ENCODE results near the gene CCDC183.
A peak's percentile ranks its signal among the peaks of the same experiment; 100 is the strongest.
"Not testable (repeated sequence)": the region's sequence is repeated elsewhere in the genome, so short reads cannot be mapped to it uniquely, and the experiment has no call there.

Gene CCDC183

DNA sequence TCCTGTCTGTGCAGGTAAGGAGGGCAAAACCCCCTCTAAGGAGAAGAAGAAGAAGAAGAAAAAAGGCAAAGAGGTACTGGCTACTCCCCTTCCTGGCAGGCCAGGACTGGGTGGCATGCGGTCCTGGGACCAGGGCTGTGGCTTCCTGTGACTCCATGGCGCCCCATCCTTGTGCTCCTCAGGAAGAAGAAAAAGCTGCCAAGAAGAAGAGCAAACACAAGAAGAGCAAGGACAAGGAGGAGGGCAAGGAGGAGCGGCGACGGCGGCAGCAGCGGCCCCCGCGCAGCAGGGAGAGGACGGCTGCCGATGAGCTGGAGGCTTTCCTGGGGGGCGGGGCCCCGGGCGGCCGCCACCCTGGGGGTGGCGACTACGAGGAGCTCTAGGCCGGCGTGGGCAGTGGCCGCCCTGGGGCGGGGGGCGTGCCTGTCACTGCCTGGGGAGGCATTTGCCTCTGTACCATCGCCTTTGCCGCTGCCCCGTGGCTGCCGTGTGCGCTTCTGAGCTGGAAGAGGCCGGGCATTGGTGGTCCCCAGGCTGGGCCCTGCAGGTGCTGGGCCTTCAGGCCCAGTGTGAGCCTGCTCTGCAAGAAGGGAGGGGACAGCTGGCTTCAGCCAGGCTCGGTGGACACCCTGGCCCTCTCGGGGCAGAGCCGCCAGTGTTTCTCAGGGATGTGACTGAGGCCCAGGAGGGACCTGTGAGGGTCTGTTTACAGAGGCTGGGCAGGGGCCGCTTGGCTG is 44.2 kb downstream of the CCDC183 start:
- no peak for DNase-seq

DNA sequence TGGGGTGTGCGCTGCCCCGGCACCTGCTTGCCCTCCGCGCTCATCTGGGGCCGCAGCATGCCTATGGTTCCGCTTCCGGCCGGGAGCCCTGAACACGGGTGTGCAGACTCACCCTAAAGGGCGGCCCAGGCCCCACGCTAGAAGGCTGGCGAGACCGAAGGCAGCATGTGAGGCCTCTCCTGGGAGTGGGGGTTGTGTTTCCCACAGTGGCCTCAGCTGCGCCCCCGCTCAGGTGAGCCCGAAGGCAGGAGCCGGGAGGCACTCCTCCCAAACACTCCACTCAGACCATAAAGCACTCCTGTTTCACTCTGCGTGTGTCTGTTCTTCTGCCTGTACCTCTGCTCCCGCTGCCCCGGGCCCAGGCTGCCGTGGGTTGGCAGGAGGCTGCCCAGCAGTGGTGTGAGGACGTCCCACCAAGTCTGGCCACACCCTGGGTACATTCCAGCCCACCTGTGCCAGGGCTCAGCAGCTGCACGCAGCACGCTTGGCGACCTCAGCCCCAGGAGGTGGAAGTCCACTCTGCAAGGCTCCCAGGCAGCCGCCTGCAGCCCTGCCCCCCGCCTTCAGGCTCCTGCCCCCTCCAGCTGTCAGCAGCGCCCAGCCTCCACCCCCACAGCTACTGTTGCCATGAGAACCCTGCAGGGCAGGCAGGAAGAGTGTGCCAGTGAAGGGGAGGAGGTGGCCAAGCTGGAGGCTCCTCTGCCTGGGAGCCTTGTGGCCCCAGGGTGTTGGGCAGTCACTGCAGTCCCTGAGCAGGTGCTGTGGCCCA is 44.9 kb downstream of the CCDC183 start:
- no peak for DNase-seq

DNA sequence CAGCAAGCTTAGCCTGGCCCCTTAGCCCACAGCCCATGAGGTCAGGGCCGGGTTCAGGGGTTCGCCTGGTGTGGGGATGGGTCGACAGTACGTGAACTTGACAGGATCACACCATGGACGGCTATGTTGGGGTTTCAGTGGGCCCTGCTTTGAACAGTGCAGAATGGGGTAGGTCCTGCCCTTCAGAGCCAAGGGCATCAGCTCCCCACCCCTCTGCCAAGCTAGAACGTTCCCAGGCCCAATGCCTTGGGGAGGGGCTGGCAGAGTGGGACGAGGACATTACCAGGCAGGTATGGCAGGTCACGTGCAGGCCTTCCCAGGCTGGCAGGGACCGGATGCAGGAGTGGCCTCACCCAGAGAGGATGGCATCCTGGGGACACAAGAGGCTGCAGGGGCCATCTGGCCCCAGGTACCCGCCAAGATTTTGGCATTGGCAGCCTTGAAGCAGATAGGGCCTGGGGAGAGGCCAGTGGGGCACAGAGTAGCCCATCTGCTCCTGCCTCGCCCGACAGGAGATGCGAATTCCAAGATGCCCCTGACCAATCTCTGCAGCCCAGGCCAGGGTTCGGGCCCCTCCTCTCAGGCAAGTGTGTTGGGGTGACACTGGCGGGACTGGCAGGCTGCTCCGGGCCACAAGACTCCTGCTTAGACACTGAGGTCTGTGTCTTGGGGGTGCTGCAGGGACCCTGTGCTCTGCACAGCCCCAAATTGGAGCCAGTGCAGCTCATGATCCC is 45.7 kb downstream of the CCDC183 start:
- DNase-seq = not testable (repeated sequence)

DNA sequence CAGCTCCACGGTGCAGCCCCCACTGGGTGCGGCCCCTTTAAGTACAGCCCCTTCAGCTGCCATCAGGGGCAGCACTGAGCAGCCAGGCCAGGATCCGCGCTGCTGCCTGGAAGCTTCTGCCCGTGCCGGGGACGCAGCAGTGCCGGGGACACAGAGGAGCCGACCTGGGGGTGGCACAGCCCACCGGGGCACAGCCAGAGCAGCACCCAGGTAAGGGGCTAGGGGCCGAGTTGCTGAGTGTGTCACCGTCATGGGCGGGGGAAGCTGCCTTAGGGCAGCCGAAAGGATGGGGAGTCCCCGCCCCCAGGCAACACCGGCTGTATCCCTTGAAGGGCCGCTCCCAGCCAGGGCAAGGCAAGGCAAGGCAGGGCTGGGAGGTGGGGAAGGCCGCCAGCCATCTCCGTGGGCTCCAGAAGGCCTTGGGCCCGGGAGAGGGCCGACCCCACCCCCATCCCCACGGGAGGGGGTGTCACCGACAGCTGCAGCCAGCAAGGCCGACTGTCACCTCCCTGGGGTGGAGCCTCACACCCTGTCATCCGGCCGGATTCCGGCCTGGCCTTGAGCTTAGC is 46.3 kb downstream of the CCDC183 start, which contains the start of gene AJM1:
AJM1 (plus strand) TSS at position 99 of the 569 bp plus-strand sequence. CDS start 1,937 bp downstream, outside the sequence.
- DNase-seq = peak; percentile 82 to 84

DNA sequence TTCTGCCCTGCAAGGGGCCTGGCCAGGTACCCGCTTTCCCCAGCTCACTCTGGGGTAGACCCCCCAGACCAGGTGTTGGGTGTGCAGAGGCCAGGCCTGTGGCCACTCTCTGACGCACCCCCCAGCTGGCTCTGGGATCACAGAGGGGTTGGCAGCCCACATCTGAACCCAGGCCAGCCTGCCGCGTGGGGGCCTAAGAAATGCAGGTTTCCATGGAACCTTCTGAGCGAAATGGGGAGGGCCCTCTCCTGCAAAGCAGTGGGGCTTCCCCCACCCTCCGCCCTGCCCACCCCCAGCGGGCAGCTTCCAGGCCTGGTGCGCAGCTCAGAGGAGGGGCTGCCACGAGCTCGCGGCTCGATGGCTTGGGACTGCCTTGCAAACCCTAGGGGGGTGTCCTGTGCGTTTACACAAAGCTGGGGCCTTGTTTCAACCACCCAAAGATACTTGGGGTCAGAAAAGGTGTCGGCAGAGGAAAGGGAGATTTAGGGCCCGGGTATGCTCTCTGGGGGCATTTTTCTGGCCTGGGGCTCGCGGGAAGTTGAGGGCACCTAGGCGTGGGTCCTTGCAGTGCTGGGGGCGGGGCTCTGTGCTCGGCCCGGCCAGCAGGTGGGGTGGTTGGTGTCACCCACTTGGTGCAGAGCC is 47.1 kb downstream of the CCDC183 start:
- DNase-seq = not testable (repeated sequence)

DNA sequence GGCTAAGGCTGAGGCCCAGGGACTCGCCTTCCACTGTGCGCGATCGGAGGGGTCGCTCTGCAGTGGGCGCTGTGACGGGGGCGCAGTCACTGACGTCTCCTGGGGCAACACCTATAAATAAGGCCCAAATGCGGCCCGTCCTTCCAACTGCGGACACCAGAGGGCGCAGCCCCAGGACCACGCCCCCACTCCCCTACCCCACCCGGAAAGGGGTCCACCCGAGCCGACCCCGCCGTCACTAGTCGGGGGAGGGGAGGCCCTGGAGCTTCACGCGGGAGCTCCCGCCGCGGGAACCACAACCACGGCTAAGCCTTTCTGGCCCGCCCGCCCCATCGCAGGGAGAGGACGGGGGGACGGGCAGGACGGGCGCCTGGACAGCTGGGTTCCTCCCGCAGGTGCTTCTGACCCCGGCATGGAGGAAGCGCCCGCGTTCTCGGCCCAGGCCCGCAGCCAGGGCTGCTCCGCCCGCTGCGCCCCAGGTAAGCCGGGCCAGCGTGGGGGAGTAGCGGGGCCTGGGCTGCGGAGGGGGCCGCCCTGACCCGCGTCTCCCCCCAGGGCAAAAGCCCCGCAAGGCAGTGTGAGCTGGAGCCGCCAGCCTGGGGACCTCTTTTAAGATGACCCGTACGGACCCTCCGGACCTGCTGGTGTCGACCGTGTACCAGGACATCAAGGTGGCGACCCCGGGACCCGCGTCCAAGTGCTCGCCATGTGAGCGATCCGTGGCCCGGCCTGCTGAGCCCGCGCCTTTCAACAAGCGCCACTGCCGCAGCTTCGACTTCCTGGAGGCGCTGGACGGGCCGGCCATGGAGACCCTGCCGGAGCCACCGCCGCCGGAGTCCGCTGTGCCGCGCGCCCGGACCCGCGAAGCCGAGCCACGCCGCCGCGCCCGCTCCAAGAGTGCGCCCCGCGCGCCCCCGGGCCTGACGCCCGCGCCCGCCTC is 47.9 kb downstream of the CCDC183 start:
- DNase-seq = peak; percentile 72 to 76

DNA sequence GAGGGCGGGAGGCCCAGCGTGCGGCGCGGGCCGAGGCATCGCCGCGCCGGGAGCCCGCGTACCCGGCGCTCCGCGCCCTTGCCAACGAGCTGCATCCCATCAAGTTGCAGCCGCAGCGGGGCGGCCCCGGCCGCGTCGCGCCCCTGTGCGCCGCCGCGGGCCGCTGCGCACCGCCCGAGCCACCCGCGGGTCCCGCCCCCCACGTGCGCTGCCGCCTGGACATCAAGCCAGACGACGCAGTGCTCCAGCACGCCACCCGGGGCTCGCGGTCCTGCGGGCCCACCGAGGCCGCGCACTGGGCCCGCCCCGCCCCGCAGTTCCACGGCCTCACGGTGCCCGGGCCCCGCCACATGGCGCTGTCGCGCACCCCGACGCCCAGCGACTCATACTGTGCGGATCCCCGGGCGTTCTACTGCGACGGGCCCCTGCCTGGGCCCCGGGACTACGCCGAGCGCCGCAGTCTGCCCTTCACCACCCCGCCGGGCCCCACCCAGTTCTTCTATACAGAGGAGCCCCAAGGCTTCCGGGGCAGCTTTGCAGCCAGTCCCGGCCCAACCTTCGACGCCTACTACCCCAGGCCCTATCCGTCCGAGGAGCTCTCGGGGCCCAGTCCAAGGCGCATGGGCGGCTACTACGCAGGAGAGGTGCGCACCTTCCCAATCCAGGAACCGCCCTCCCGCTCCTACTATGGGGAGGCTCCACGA is 48.8 kb downstream of the CCDC183 start:
- DNase-seq = no peak

DNA sequence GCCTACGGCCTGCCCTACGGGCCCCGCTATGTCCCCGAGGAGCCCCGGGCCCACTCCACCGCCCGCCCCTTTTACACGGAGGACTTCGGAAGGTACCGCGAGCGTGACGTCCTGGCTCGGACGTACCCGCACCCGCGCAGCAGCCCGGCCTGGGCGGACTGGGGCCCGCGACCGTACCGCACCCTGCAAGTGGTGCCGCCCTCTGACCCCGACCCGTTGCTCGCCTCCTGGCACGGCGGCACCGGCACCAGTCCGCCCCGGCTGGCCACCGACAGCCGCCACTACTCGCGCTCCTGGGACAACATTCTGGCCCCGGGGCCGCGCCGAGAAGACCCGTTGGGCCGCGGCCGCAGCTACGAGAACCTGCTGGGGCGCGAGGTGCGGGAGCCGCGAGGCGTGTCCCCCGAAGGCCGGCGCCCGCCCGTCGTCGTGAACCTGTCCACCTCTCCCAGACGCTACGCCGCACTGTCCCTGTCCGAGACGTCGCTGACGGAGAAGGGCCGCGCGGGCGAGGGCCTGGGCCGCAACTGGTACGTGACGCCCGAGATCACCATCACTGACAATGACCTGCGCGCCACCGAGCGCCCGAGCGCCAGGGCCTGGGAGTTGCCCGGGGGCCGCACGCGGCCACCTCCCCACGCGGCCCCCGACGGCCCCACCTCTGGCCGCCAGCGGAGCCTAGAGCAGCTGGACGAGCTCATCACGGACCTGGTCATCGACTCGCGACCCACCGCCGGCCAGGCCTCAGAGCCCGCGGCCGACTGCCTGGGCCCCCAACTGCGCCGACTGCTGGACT is 49.5 kb downstream of the CCDC183 start:
- no peak for DNase-seq

DNA sequence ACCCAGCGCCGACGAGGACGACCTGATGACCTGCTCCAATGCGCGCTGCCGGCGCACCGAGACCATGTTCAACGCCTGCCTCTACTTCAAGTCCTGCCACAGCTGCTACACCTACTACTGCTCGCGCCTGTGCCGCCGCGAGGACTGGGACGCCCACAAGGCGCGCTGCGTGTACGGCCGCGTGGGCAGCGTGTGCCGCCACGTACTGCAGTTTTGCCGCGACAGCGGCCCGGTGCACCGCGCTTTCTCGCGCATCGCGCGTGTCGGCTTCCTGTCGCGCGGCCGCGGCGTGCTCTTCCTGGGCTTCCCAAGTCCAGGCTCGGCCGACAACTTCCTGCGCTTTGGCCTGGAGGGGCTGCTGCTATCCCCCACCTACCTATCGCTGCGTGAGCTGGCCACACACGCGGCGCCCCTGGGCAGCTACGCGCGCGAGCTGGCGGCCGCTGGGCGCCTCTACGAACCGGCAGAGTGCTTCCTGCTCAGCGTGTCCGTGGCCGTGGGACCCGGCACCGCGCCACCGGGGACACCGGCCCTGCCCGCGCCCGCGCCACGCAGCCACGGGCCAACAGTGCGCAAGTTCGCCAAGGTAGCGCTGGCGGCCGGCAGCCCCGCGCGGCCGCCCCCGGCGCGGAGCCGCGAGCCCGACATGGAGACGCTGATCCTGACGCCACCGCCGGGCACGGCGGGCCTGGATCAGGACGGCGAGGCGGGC is 50.4 kb downstream of the CCDC183 start:
- no peak for DNase-seq

DNA sequence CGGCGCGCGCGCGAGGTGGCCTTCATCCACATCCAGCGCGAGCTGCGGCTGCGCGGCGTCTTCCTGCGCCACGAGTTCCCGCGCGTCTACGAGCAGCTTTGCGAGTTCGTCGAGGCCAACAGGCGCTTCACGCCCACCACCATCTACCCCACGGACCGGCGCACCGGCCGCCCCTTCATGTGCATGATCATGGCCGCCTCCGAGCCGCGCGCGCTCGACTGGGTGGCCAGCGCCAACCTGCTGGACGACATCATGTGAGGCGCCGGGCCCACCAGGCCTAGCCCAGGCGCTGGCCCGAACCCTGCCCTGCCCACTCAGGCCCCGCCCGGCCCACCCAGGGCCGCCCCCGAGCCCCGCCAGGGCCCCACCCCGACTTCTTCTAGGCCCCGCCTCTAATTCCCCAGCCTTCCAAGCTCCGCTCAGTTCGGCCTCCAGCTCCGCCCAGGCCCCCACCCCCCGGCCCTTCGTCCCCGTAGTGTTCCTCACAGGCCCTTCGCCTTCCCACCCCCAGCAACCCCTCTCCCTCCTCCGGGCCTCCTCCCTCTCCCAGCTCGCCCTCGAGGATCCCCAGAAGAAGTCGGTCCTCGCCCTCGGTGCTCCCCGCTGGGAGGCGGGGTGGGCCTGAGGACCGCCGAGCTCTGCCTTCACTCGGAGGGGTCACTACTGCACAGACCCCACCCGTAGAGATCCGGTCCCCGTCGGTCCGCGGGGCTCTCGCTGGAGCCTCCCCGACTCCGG is 51.1 kb downstream of the CCDC183 start:
- no peak for DNase-seq

DNA sequence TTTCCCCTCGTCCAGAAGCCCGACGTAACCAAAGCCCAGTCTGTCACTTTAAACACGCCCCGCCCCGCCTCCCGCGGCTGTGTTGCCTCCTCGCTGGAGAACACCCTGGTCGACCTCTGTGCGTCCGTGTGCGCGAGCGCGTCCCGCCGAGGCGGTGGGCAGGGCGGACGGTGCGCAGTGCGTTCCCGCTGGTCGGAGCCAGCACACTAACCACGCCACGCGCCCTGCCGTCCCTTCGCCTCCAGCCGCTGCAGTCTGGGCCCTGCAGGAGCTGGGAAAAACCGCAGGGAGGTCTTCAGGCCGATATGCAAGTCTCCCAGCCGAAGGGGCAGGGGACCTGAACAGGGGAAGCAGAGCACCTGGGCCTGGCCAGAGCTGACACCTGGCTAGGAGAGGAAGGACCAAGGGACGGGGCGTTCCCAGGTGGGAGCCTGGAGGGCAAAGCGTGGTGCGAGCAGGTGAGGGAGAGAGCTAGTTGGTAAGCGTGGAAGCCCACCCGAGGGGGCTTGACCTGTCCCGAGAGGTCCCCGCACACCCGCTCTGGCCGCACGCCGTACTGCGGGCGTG is 51.8 kb downstream of the CCDC183 start:
- peak; percentile 83 to 88 for DNase-seq

DNA sequence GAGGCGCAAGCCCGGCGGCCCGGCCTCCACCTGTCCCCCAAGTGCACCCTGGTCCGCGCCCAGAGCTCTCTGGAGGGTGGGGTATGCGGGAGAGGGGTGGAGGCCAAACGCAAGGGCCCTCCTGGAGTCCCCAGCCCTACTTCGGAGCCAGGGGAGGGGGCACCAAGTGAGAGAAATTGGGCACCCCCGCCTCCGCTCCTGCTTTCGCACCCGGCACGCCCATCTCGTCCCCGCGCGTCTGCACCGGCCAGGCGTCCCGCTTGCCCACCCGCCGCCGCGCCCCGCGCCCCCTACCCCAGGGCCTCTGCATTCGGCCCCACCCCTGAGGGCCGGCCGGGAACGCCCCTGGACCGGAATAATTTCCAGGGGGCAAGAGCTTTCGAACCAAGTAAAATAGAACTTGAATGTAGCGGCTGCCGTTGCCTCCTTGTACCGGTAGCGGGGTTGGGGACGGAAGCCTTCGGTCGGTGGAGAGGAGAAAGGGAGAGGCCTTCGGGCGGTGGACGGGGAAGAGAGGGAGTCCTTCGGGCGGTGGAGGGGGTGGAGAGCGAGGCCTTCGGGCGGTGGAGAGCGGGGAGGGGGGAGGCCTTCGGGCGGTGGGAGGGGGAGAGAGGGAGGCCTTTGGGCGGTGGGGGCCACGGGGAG is 52.4 kb downstream of the CCDC183 start:
- DNase-seq = peak; percentile 46 to 47

DNA sequence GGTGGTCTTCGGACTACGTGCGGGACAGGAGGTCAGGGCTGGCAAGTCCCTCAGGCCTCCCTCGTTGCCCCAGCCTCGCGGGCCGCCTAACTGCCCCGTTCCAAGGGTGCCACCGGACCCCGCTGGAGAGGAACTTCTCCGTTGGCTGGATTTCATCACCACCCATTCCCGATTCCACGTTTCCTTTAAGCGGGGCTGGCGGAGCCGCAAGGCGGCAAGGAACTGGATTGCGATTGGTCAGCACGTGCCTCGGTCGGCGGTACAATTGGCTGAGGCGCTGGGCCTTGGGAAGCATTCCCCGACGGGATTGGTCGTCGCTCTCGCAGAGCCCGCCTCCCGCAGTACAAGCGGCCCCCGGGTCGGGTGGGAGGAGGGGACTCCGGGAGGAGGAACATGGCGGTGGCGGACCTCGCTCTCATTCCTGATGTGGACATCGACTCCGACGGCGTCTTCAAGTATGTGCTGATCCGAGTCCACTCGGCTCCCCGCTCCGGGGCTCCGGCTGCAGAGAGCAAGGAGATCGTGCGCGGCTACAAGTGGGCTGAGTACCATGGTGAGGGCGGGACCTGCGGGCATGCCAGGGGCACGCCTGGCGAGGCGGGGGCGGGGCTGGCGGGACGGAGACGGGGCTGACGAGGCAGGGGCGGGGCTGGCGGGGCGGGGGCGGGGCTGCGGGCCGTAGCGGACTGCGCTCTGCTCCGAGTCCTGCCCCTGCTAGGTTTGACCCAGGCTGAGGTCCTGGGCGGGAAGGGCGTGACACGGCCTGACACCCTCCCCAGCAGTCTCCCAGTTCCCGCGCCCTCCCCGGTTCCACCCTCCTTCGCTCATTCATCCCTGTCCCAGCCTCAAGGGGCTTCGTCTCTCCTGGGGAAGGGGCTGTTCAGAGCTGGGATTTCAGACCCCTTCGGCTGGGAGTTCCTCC is 53.2 kb downstream of the CCDC183 start, which contains the start of gene PHPT1:
PHPT1 (plus strand) TSS at position 372 of the 922 bp plus-strand sequence; CDS start at position 394, 22 bp downstream.
- peak; percentile 96 for DNase-seq

DNA sequence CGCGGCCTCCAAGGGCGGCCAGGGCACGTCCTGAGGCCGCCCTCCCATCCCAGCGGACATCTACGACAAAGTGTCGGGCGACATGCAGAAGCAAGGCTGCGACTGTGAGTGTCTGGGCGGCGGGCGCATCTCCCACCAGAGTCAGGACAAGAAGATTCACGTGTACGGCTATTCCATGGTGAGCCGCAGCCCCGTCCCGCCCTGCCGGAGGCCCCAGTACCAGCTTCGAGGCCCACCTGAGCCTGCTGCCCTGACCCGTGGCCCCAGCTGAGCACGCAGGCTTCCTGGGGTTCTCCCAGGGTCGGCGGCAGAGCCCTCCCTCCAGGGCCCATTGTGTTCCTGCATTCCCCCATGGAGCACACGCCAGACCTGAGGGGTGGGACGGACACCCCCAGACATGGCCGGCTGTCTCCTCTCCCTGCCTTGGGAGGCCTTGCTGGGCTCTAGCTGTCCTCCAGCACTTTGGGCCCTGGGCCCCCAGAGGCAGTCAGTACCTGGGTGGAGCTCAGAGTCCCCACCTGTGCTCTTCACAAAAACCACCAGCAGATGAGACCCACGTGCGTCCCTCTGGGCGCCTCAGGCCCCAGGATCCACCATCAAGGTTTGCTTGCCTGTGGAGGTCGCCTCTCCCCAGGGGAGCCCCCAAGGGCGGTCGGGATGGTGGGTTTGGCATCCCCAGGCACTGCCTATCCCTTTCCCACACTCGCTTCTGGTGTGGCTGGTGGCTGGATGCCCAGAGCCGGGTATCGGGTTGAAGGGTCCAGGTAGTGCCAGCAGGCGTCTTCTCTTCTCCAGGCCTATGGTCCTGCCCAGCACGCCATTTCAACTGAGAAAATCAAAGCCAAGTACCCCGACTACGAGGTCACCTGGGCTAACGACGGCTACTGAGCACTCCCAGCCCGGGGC is 54.1 kb downstream of the CCDC183 start:
- DNase-seq = no peak
